GM23338 (cell line): Measurements from ENCODE around the gene SLC25A41.
A peak's percentile ranks its signal among the peaks of the same experiment; 100 is the strongest.

Experiments used
- CREB1 ChIP-seq: fragments of 250-450 bp; sonication (Bioruptor Pico); IDR thresholded peaks from 2 replicates; pipeline ENCODE4 v1.5.0; 2020; ENCODE audit warnings: low read depth, mild to moderate bottlenecking, moderate library complexity
- EZH2 ChIP-seq: fragments of 200-600 bp; sonication (generic); IDR thresholded peaks from one replicate; pipeline ENCODE4 v1.8.0; 2017; ENCODE audit warnings: antibody characterized with exemption, mild to moderate bottlenecking, low read depth; ENCODE audit not compliant: unreplicated experiment
- EZH2phosphoT487 ChIP-seq: fragments of 200-600 bp; sonication (generic); IDR thresholded peaks from one replicate; pipeline ENCODE4 v1.8.1; 2018; ENCODE audit warnings: antibody characterized with exemption; ENCODE audit not compliant: unreplicated experiment
- JUNB ChIP-seq: IDR thresholded peaks from one replicate; pipeline ENCODE4 v1.6.1; 2016; ENCODE audit warnings: antibody characterized with exemption; ENCODE audit not compliant: unreplicated experiment
- NANOG ChIP-seq: IDR thresholded peaks from 2 replicates; pipeline ENCODE4 v1.6.1; 2016; ENCODE audit warnings: antibody characterized with exemption, borderline replicate concordance
- POLR2AphosphoS5 ChIP-seq: IDR thresholded peaks from 2 replicates; pipeline ENCODE4 v1.6.1; 2016; ENCODE audit warnings: antibody characterized with exemption, low read depth
- STAT1 ChIP-seq: IDR thresholded peaks from one replicate; pipeline ENCODE4 v1.6.1; 2016; ENCODE audit warnings: antibody characterized with exemption; ENCODE audit not compliant: unreplicated experiment
- ZNF331 ChIP-seq: fragments of 250-450 bp; sonication (Bioruptor Pico); IDR thresholded peaks from 2 replicates; pipeline ENCODE4 v1.5.0; 2020; ENCODE audit warnings: low read depth, mild to moderate bottlenecking, moderate library complexity
- TF ChIP-seq, protein P1 (sequence below): IDR thresholded peaks from one replicate; pipeline ENCODE4 v1.6.1; 2018; ENCODE audit warnings: antibody characterized with exemption; ENCODE audit not compliant: unreplicated experiment
- TF ChIP-seq, protein P2 (sequence below), 2 experiments: fragments of 200-600 bp in 1 of 2; sonication (generic) in 1 of 2; conservative IDR thresholded peaks; 2 replicates each; pipeline versions ENCODE4 v1.5.1 to v1.6.1; 2016 to 2017; ENCODE audit warnings: antibody characterized with exemption in 2 of 2, low read depth in 2 of 2, mild to moderate bottlenecking in 2 of 2, moderate library complexity in 1 of 2
- TF ChIP-seq, protein P3 (sequence below): IDR thresholded peaks from 2 replicates; pipeline ENCODE4 v1.6.1; 2016; ENCODE audit warnings: antibody characterized with exemption
- TF ChIP-seq, protein P4 (sequence below): fragments of 250-450 bp; sonication (Bioruptor Pico); IDR thresholded peaks from 2 replicates; pipeline ENCODE4 v1.5.0; 2020; ENCODE audit warnings: mild to moderate bottlenecking, moderate library complexity

DNA sequence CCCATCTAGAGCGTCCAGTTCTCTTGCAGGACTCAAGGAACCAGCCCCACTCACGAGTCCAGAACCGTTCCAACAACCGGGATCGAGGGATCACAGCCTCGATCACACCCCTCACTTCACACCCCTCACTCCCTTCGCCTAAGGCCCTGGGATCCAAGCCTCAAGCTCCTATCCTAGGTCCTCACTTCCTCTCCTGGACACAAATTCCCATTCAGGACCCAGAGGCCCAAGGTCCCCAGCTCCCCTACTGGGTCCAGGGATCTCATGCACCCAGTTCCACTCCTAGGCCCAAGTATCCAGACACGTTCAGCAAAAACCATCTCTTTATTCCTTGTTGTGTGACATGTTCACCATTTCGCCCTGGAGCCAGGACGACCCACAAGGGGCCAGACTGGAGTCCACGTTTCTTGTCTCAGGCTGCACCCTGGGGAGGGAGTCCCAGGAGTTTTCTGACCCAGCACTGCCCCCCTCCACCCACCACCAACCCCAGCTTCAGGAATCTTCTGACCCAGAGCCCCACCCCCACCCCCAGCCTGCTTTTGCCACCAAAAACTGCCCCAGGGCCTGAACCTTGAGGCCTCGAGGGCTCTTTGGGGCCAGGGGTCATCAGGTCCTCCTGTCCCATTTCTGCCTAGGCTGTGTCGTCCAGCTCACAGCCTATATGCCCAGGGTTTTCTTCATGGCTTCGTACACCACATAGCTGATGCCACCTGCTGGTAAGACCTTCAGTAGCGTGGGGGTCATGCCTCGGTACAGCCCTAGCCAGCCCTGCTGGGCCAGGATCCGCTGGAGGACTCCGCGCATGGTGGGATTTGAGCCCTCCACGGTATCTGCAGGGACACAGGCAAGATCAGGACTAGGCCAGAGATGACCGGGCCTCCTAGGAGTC is 7.6 kb downstream of the SLC25A41 start:
- TF ChIP-seq, protein P1, sequence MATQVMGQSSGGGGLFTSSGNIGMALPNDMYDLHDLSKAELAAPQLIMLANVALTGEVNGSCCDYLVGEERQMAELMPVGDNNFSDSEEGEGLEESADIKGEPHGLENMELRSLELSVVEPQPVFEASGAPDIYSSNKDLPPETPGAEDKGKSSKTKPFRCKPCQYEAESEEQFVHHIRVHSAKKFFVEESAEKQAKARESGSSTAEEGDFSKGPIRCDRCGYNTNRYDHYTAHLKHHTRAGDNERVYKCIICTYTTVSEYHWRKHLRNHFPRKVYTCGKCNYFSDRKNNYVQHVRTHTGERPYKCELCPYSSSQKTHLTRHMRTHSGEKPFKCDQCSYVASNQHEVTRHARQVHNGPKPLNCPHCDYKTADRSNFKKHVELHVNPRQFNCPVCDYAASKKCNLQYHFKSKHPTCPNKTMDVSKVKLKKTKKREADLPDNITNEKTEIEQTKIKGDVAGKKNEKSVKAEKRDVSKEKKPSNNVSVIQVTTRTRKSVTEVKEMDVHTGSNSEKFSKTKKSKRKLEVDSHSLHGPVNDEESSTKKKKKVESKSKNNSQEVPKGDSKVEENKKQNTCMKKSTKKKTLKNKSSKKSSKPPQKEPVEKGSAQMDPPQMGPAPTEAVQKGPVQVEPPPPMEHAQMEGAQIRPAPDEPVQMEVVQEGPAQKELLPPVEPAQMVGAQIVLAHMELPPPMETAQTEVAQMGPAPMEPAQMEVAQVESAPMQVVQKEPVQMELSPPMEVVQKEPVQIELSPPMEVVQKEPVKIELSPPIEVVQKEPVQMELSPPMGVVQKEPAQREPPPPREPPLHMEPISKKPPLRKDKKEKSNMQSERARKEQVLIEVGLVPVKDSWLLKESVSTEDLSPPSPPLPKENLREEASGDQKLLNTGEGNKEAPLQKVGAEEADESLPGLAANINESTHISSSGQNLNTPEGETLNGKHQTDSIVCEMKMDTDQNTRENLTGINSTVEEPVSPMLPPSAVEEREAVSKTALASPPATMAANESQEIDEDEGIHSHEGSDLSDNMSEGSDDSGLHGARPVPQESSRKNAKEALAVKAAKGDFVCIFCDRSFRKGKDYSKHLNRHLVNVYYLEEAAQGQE = no peak
- TF ChIP-seq, protein P2, sequence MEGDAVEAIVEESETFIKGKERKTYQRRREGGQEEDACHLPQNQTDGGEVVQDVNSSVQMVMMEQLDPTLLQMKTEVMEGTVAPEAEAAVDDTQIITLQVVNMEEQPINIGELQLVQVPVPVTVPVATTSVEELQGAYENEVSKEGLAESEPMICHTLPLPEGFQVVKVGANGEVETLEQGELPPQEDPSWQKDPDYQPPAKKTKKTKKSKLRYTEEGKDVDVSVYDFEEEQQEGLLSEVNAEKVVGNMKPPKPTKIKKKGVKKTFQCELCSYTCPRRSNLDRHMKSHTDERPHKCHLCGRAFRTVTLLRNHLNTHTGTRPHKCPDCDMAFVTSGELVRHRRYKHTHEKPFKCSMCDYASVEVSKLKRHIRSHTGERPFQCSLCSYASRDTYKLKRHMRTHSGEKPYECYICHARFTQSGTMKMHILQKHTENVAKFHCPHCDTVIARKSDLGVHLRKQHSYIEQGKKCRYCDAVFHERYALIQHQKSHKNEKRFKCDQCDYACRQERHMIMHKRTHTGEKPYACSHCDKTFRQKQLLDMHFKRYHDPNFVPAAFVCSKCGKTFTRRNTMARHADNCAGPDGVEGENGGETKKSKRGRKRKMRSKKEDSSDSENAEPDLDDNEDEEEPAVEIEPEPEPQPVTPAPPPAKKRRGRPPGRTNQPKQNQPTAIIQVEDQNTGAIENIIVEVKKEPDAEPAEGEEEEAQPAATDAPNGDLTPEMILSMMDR (conservative IDR thresholded peaks at IDR 0.05; ENCODE audit: low read depth in 2 of 2) = peak; percentile 43 to 60; a peak in 3 of 4 replicates
- TF ChIP-seq EZH2 = no peak
- no peak for TF ChIP-seq POLR2AphosphoS5
- no peak for TF ChIP-seq JUNB
- no peak for TF ChIP-seq EZH2phosphoT487
- TF ChIP-seq, protein P3, sequence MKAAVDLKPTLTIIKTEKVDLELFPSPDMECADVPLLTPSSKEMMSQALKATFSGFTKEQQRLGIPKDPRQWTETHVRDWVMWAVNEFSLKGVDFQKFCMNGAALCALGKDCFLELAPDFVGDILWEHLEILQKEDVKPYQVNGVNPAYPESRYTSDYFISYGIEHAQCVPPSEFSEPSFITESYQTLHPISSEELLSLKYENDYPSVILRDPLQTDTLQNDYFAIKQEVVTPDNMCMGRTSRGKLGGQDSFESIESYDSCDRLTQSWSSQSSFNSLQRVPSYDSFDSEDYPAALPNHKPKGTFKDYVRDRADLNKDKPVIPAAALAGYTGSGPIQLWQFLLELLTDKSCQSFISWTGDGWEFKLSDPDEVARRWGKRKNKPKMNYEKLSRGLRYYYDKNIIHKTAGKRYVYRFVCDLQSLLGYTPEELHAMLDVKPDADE = no peak
- TF ChIP-seq STAT1 = no peak
- TF ChIP-seq, protein P4, sequence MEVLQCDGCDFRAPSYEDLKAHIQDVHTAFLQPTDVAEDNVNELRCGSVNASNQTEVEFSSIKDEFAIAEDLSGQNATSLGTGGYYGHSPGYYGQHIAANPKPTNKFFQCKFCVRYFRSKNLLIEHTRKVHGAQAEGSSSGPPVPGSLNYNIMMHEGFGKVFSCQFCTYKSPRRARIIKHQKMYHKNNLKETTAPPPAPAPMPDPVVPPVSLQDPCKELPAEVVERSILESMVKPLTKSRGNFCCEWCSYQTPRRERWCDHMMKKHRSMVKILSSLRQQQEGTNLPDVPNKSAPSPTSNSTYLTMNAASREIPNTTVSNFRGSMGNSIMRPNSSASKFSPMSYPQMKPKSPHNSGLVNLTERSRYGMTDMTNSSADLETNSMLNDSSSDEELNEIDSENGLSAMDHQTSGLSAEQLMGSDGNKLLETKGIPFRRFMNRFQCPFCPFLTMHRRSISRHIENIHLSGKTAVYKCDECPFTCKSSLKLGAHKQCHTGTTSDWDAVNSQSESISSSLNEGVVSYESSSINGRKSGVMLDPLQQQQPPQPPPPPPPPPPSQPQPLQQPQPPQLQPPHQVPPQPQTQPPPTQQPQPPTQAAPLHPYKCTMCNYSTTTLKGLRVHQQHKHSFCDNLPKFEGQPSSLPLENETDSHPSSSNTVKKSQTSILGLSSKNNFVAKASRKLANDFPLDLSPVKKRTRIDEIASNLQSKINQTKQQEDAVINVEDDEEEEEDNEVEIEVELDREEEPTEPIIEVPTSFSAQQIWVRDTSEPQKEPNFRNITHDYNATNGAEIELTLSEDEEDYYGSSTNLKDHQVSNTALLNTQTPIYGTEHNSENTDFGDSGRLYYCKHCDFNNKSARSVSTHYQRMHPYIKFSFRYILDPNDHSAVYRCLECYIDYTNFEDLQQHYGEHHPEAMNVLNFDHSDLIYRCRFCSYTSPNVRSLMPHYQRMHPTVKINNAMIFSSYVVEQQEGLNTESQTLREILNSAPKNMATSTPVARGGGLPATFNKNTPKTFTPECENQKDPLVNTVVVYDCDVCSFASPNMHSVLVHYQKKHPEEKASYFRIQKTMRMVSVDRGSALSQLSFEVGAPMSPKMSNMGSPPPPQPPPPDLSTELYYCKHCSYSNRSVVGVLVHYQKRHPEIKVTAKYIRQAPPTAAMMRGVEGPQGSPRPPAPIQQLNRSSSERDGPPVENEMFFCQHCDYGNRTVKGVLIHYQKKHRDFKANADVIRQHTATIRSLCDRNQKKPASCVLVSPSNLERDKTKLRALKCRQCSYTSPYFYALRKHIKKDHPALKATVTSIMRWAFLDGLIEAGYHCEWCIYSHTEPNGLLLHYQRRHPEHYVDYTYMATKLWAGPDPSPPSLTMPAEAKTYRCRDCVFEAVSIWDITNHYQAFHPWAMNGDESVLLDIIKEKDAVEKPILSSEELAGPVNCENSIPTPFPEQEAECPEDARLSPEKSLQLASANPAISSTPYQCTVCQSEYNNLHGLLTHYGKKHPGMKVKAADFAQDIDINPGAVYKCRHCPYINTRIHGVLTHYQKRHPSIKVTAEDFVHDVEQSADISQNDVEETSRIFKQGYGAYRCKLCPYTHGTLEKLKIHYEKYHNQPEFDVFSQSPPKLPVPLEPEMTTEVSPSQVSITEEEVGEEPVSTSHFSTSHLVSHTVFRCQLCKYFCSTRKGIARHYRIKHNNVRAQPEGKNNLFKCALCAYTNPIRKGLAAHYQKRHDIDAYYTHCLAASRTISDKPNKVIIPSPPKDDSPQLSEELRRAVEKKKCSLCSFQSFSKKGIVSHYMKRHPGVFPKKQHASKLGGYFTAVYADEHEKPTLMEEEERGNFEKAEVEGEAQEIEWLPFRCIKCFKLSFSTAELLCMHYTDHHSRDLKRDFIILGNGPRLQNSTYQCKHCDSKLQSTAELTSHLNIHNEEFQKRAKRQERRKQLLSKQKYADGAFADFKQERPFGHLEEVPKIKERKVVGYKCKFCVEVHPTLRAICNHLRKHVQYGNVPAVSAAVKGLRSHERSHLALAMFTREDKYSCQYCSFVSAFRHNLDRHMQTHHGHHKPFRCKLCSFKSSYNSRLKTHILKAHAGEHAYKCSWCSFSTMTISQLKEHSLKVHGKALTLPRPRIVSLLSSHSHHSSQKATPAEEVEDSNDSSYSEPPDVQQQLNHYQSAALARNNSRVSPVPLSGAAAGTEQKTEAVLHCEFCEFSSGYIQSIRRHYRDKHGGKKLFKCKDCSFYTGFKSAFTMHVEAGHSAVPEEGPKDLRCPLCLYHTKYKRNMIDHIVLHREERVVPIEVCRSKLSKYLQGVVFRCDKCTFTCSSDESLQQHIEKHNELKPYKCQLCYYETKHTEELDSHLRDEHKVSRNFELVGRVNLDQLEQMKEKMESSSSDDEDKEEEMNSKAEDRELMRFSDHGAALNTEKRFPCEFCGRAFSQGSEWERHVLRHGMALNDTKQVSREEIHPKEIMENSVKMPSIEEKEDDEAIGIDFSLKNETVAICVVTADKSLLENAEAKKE = no peak
- TF ChIP-seq NANOG = no peak
- TF ChIP-seq CREB1 (CRISPR knock-in tag) = no peak
- no peak for TF ChIP-seq ZNF331
